HFFc6 (cell line): ENCODE data around the gene MACROH2A1. TPM values are rescaled to one million over a fixed set of nuclear protein-coding genes. Genes with fewer than 3 reads are reported as not detected.

Experiments used
- DNase-seq: peaks from one replicate; pipeline ENCODE4 v3.0.0-alpha.2; 2018
- H3K27ac Mint-ChIP-seq: 2 replicates; pipeline ENCODE4 v1.8.0; 2020; ENCODE audit warnings: mild to moderate bottlenecking, mixed read lengths
- H3K27me3 Mint-ChIP-seq: 2 replicates; pipeline ENCODE4 v1.8.0; 2021; ENCODE audit warnings: mild to moderate bottlenecking, moderate library complexity, mixed read lengths; ENCODE audit not compliant: insufficient read depth
- H3K36me3 Mint-ChIP-seq: 2 replicates; pipeline ENCODE4 v1.8.0; 2021; ENCODE audit warnings: low read depth, mixed read lengths
- H3K4me1 Mint-ChIP-seq: 2 replicates; pipeline ENCODE4 v1.8.0; 2020; ENCODE audit warnings: low read depth, mixed read lengths
- H3K4me3 Mint-ChIP-seq: 2 replicates; pipeline ENCODE4 v1.8.0; 2020; ENCODE audit warnings: mild to moderate bottlenecking, moderate library complexity, mixed read lengths
- H3K9me3 Mint-ChIP-seq: 2 replicates; pipeline ENCODE4 v1.8.0; 2020; ENCODE audit warnings: mild to moderate bottlenecking, mixed read lengths
- total RNA-seq, 6 experiments: library from RNA; stranded (reverse); fragmentation: NEBNext Ultra II Directional; extraction: Animal tissue kit (Norgen Biotek cat#: 25700); gene quantifications; 2 replicates in 1 of 6; 3 replicates in 5 of 6; pipeline ENCODE4 v1.2.3, GENCODE V29; 2021
- TF ChIP-seq, protein P1 (sequence below): fragments of 200-600 bp; sonication (generic); IDR thresholded peaks from 2 replicates; pipeline ENCODE4 v1.5.0; 2021; ENCODE audit warnings: antibody characterized with exemption, mild to moderate bottlenecking

MACROH2A1 gene
- total RNA-seq, 6 experiments from 2014 or later: 116 to 144 (median 127) TPM

DNA sequence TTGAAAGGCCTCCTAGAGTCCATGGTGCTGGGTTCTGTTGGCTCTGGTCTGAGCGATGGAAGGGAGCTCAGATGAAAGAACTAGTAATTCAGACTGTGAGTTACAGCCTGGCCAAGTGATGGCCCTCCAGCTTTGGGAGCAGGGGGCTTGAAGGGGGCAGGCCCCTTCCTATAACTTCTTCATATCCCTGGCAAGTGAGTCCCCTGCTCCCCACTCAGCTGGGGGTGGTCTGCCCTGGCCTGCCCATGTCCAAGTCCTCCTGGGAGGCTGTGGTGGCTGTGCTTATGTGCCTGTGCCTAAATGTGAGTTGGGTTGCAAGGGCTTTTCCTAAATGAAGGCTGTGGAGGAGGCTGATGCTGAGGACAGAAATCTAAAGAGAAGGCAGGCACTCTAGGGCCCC is 80.1 kb downstream of the MACROH2A1 start:
- TF ChIP-seq, protein P1, sequence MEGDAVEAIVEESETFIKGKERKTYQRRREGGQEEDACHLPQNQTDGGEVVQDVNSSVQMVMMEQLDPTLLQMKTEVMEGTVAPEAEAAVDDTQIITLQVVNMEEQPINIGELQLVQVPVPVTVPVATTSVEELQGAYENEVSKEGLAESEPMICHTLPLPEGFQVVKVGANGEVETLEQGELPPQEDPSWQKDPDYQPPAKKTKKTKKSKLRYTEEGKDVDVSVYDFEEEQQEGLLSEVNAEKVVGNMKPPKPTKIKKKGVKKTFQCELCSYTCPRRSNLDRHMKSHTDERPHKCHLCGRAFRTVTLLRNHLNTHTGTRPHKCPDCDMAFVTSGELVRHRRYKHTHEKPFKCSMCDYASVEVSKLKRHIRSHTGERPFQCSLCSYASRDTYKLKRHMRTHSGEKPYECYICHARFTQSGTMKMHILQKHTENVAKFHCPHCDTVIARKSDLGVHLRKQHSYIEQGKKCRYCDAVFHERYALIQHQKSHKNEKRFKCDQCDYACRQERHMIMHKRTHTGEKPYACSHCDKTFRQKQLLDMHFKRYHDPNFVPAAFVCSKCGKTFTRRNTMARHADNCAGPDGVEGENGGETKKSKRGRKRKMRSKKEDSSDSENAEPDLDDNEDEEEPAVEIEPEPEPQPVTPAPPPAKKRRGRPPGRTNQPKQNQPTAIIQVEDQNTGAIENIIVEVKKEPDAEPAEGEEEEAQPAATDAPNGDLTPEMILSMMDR: no peak
- Mint-ChIP-seq H3K36me3 (no peaks in the 10 kb centered on the region), H3K9me3 (no peaks in the 10 kb centered on the region), H3K4me1 (peaks cover 30% of the 10 kb centered on the region), H3K27me3 (peaks cover 3% of the 10 kb centered on the region; the same call in 1 of the 2 replicates), H3K27ac (no peak overlapping the region), H3K4me3 (no peak overlapping the region)
- DNase-seq: no peak

DNA sequence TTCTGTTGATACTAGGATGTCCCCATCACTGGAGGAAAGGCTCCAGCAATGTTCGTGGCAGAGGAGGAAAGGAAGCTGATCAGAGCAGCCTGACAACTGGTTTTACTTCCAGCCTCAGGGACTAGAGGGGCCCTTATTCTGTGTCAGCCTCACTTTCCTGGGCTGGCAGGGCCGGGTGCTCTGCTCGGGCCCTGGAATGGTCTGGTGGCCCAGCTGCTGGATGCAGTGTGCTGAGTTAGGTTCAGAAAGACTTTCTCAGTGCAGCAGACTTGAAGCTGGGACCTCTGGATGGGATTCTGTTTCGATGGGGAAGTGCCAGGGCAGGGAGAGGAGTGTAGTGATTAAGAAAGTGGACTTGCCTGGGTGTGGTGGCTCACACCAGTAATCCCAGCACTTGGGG is 81.0 kb downstream of the MACROH2A1 start:
- no peaks in the 10 kb centered on the region for H3K9me3 Mint-ChIP-seq
- TF ChIP-seq, protein P1: no peak
- H3K27me3 Mint-ChIP-seq: peaks cover 3% of the 10 kb centered on the region; the same call in 1 of the 2 replicates
- H3K36me3 Mint-ChIP-seq: no peaks in the 10 kb centered on the region
- no peak overlapping the region for H3K27ac Mint-ChIP-seq
- DNase-seq: no peak
- no peak overlapping the region for H3K4me3 Mint-ChIP-seq
- H3K4me1 Mint-ChIP-seq: peaks cover 32% of the 10 kb centered on the region

DNA sequence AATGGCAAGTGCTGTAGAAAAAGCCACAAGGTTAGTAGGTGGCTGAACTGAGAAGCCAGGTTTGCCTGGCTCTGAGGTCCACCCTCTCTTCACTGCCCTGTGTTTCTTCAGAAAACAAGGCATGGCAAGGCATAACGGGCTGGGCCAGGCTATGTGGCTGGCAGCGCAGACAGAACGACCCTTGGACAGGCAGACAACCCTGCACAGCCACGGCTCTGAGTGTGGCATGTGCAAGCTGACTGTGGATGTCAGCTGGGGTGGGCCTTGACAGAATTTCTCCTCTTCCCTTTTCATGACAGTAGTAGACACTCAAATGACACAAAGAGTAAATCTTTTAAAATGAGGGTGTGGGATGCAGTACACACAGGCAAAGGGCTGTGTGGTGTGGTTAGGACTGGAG is 81.7 kb downstream of the MACROH2A1 start:
- Mint-ChIP-seq H3K4me1 (peaks cover 31% of the 10 kb centered on the region), H3K4me3 (no peak overlapping the region)
- TF ChIP-seq, protein P1: no peak

DNA sequence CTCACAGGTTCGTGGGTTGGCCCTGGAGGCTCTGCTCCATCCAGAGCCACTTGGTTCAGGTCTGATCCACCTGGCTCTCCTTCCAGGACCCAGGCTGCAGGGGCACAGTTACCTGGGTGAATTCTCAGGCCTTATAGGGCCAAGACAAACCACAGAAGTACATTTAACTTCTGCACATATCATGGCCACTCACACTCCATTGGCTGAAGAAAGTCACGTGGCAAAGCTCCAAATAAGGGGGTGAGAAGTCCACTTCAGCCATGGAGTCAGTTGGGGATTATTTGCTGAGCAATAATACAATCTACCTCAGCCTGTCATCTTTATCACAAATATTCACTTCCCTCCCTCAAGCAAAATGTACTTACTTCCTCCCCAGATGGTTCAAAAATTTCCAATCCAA is 83.6 kb downstream of the MACROH2A1 start:
- Mint-ChIP-seq H3K9me3 (no peaks in the 10 kb centered on the region), H3K36me3 (no peaks in the 10 kb centered on the region), H3K4me1 (peaks cover 36% of the 10 kb centered on the region), H3K27ac (no peak overlapping the region), H3K27me3 (peaks cover 3% of the 10 kb centered on the region; the same call in 1 of the 2 replicates), H3K4me3 (no peak overlapping the region)
- DNase-seq: no peak
- TF ChIP-seq, protein P1: no peak

More for the DNA sequence above, 81.7 kb downstream of the MACROH2A1 start:
- H3K9me3 Mint-ChIP-seq: no peaks in the 10 kb centered on the region
- H3K27me3 Mint-ChIP-seq: peaks cover 3% of the 10 kb centered on the region; the same call in 1 of the 2 replicates
- H3K27ac Mint-ChIP-seq: no peak overlapping the region
- DNase-seq: no peak
- no peaks in the 10 kb centered on the region for H3K36me3 Mint-ChIP-seq

GRCh38 chr5:135313946-135314345 is 85.1 kb downstream of the MACROH2A1 start:
- Mint-ChIP-seq H3K27me3 (no peaks in the 10 kb centered on the region; the same call in 1 of the 2 replicates), H3K4me1 (peaks cover 50% of the 10 kb centered on the region), H3K27ac (no peak overlapping the region), H3K4me3 (no peak overlapping the region), H3K36me3 (no peaks in the 10 kb centered on the region), H3K9me3 (no peaks in the 10 kb centered on the region)
- DNase-seq: no peak
- TF ChIP-seq, protein P1: no peak

DNA sequence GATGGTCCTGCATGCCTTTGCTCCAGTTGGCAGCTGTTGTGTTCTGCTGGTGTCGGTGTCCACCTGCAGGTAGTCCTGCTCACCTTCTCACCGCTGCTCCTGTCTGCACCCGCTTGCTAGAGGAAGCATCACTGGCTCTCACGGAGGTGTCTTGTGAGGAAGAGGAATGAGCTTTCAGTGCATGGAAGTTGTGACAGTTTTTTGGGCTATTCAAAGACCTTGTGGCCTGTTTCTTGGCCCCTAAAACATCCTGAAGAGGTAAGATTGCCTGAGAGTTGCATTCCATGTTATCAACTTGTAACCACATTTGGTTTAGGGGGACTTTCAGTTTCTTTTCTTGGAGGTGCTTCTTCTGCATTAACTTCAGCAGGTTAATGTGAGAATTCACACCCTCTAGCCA is 85.6 kb downstream of the MACROH2A1 start:
- no peaks in the 10 kb centered on the region; the same call in 1 of the 2 replicates for H3K27me3 Mint-ChIP-seq
- H3K9me3 Mint-ChIP-seq: no peaks in the 10 kb centered on the region
- TF ChIP-seq, protein P1: no peak
- H3K4me3 Mint-ChIP-seq: no peak overlapping the region
- no peaks in the 10 kb centered on the region for H3K36me3 Mint-ChIP-seq
- H3K4me1 Mint-ChIP-seq: peaks cover 55% of the 10 kb centered on the region
- H3K27ac Mint-ChIP-seq: no peak overlapping the region
- no peak for DNase-seq
